Sigmoid colon (tissue), 7 donors: ENCODE measurements around the gene FUBP3. TPM values are rescaled to one million over a fixed set of nuclear protein-coding genes. Genes with fewer than 3 reads are reported as not detected.

Experiments
- DNase-seq: peaks from one replicate; pipeline ENCODE4 v3.0.0-alpha.2; 2019
- H3K27ac ChIP-seq, 4 donors: fragments of 200-600 bp; sonication (generic); one replicate each; pipeline ENCODE4 v1.5.1; 2016 to 2019; ENCODE audit warnings: mild to moderate bottlenecking in 1 of 4
- H3K27me3 ChIP-seq, 3 donors: fragments of 200-600 bp; sonication (generic); one replicate each; pipeline ENCODE4 v1.5.1; 2019; ENCODE audit warnings: mild to moderate bottlenecking in 1 of 3
- H3K36me3 ChIP-seq, 4 donors: fragments of 200-600 bp; sonication (generic); one replicate each; pipeline ENCODE4 v1.5.1; 2016 to 2019
- H3K4me1 ChIP-seq, 4 donors: fragments of 200-600 bp; sonication (generic); one replicate each; pipeline ENCODE4 v1.5.1; 2017 to 2019
- H3K4me3 ChIP-seq, 4 donors: fragments of 200-600 bp; sonication (generic); one replicate each; pipeline ENCODE4 v1.5.1; 2017 to 2019; ENCODE audit warnings: mild to moderate bottlenecking in 2 of 4, moderate library complexity in 1 of 4
- H3K9me3 ChIP-seq, 4 donors: fragments of 200-600 bp in 3 of 4; sonication (generic) in 3 of 4; one replicate each; pipeline versions ENCODE4 v1.5.1 to v1.6.1; 2013 to 2019
- EP300 ChIP-seq, 4 donors: sonication (generic); formaldehyde crosslinking; IDR thresholded peaks; one replicate each; pipeline ENCODE4 v1.6.1; 2017; ENCODE audit warnings: antibody characterized with exemption in 4 of 4
- POLR2A ChIP-seq, 2 donors: fragments of 450-650 bp; IDR thresholded peaks; one replicate each; pipeline ENCODE4 v1.6.1; 2016; ENCODE audit warnings: antibody characterized with exemption in 2 of 2, mild to moderate bottlenecking in 2 of 2, moderate library complexity in 2 of 2
- POLR2AphosphoS5 ChIP-seq, 4 donors: sonication (generic); formaldehyde crosslinking; IDR thresholded peaks; one replicate each; pipeline ENCODE4 v1.6.1; 2017; ENCODE audit warnings: antibody characterized with exemption in 4 of 4
- WGBS, 2 donors: extraction: QIAGEN DNeasy Blood & Tissue Kit; methylation state at CpG; one replicate each; pipeline ENCODE4 v1.1.7; 2013; 5-methylcytosine and 5-hydroxymethylcytosine counted together
- intact Hi-C: fragments of 100-400 bp; cut with DNase I; formaldehyde crosslinking; loops from one replicate; pipeline ENCODE4 v1.15.1; 2023
- polyA plus RNA-seq, 3 donors: library from polyadenylated mRNA; stranded (reverse); fragments of 200-250 nt; gene quantifications; one replicate each; pipeline ENCODE4 v1.2.3, GENCODE V29; 2013
- total RNA-seq, 4 donors: library from RNA; depleted of rRNA; stranded (reverse); fragments of >200 nt; gene quantifications; one replicate each; pipeline ENCODE4 v1.1.0, GENCODE V29; 2016
- TF ChIP-seq, protein P1 (sequence below), 4 experiments: fragments of 450-650 bp in 3 of 4; fragments of 200-600 bp in 1 of 4; IDR thresholded peaks; one replicate each; pipeline ENCODE4 v1.5.1; 2016 to 2019; ENCODE audit warnings: antibody characterized with exemption in 4 of 4, mild to moderate bottlenecking in 3 of 4, moderate library complexity in 2 of 4
- donor health status: healthy with polysubstance abuse.
- donor health status: Bipolar disorder and iron deficiency.
- donor health status: healthy.

Gene FUBP3
- total and polyA plus RNA-seq, 7 donors, result 19.4 to 44.4 (median 41.3) TPM

DNA sequence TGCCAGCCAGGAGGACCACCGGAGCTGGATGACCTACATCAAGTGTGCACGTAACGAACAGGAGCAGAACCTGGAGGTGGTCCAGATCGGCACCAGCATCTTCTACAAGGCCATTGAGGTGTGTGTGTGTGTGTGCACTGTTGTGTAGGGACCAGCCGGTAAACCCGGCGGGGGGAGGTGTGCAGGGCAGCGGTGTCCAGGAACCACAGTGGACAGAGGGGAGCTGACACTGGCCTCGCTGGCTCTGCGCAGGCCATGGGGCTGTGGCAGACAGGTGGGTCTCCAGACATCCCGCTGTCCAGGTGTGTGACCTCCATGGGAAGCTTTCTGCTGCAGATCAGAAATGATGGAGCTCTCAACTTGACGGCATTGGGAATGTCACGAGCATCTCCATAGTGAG, 88.8 kb downstream of the FUBP3 start:
- Histone ChIP-seq H3K27ac (no peak overlapping the region), H3K4me3 (no peak overlapping the region), H3K27me3 (peaks cover 37 to 55% (median 47%) of the 10 kb centered on the region in 3 donors), H3K9me3 (no peaks in the 10 kb centered on the region), H3K36me3 (no peaks in the 10 kb centered on the region), H3K4me1 (peaks cover 0 to 36% (median 36%) of the 10 kb centered on the region in 4 donors)
- no peak for DNase-seq
- intact Hi-C loops, result no loop called here
- 89 to 91% methylated on average over 13 of the region's 13 CpGs for WGBS, 2 donors
- TF ChIP-seq POLR2AphosphoS5 (IDR thresholded peaks at IDR 0.05) (no peak), EP300 (IDR thresholded peaks at IDR 0.05) (no peak), POLR2A (IDR thresholded peaks at IDR 0.05) (no peak)
- TF ChIP-seq, protein P1, sequence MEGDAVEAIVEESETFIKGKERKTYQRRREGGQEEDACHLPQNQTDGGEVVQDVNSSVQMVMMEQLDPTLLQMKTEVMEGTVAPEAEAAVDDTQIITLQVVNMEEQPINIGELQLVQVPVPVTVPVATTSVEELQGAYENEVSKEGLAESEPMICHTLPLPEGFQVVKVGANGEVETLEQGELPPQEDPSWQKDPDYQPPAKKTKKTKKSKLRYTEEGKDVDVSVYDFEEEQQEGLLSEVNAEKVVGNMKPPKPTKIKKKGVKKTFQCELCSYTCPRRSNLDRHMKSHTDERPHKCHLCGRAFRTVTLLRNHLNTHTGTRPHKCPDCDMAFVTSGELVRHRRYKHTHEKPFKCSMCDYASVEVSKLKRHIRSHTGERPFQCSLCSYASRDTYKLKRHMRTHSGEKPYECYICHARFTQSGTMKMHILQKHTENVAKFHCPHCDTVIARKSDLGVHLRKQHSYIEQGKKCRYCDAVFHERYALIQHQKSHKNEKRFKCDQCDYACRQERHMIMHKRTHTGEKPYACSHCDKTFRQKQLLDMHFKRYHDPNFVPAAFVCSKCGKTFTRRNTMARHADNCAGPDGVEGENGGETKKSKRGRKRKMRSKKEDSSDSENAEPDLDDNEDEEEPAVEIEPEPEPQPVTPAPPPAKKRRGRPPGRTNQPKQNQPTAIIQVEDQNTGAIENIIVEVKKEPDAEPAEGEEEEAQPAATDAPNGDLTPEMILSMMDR (IDR thresholded peaks at IDR 0.05), result no peak

DNA sequence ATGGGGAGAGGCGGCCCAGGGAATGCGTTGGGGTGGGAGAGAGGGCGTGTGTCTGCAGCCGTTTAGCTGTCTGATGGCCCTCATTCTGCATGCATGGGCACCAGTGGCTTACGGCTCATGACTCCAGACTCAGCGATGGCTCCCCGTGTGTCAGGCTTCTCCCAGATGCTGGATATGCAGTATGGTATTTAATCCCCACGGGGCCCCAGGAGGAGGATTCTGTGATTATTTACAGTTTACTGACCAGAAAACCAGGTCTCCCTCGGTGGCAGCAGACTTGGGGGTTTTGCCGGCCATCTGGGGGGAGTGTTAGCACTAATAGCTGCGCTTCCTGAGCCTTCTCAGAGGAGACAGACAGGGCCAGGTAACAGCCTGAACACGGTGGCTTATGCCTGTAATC, 89.3 kb downstream of the FUBP3 start:
- Histone ChIP-seq H3K27ac (no peak overlapping the region), H3K9me3 (no peaks in the 10 kb centered on the region), H3K4me1 (peaks cover 0 to 32% (median 31%) of the 10 kb centered on the region in 4 donors), H3K4me3 (no peak overlapping the region), H3K36me3 (no peaks in the 10 kb centered on the region), H3K27me3 (peaks cover 32 to 50% (median 42%) of the 10 kb centered on the region in 3 donors)
- no peak for DNase-seq
- TF ChIP-seq POLR2A (IDR thresholded peaks at IDR 0.05), result no peak
- TF ChIP-seq, protein P1 (IDR thresholded peaks at IDR 0.05), result no peak
- no peak for TF ChIP-seq EP300 (IDR thresholded peaks at IDR 0.05)
- TF ChIP-seq POLR2AphosphoS5 (IDR thresholded peaks at IDR 0.05), result no peak
- intact Hi-C loops, result no loop called here
- 55 to 62% methylated on average over 12 of the region's 12 CpGs for WGBS, 2 donors

DNA sequence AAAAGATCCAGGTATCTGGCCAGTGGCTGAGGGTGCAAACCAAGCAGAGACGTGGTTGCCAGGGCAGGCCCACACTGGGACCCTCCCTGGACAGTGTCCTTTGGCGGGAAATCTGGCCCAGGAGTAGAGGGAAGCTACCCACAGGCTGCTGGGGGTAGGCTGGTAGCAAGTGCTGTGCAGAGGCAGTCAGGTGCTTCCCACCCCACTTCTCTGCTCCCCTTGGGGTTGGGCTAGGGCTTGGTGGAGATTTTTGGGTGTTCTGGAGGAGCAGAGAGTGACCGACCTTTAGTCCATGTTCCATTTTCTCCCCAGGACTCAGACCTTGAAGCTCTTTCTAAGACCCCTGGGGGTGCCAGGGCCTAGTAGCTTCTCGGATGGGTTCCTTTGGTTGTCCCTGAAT, 90.6 kb downstream of the FUBP3 start:
- intact Hi-C loops, result no loop called here
- WGBS, 2 donors, result 75 to 83% methylated on average over 4 of the region's 4 CpGs
- DNase-seq, result no peak
- H3K4me3 ChIP-seq, result no peak overlapping the region
- no peak overlapping the region for H3K27ac ChIP-seq
- no peaks in the 10 kb centered on the region for H3K9me3 ChIP-seq
- H3K36me3 ChIP-seq, result no peaks in the 10 kb centered on the region
- no peak for TF ChIP-seq POLR2AphosphoS5 (IDR thresholded peaks at IDR 0.05)
- TF ChIP-seq, protein P1 (IDR thresholded peaks at IDR 0.05), result no peak
- TF ChIP-seq EP300 (IDR thresholded peaks at IDR 0.05), result no peak
- no peak for TF ChIP-seq POLR2A (IDR thresholded peaks at IDR 0.05)
- H3K27me3 ChIP-seq, result peaks cover 19 to 37% (median 29%) of the 10 kb centered on the region in 3 donors
- peaks cover 0 to 19% (median 18%) of the 10 kb centered on the region in 4 donors for H3K4me1 ChIP-seq

DNA sequence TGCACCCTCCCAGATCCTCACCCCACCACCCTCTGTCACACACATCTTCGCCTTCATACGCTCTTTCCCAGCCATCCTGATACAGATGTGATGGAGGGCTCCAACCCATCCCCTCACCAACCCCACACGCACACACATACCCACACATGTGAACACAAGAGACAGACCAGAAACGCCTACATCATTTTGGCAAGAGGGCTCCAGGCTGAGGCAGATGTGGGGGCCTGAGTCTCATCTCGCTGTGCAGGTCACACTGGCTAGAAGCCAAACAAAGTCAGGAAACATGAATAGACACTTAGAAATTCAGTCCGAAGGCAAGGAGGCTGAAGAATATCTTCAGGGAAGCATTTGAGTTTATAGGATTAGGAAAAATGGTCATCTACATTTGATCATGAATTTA, 91.3 kb downstream of the FUBP3 start:
- H3K36me3 ChIP-seq, result no peaks in the 10 kb centered on the region
- peaks cover 12 to 30% (median 22%) of the 10 kb centered on the region in 3 donors for H3K27me3 ChIP-seq
- no peaks in the 10 kb centered on the region for H3K9me3 ChIP-seq
- no peak overlapping the region for H3K4me3 ChIP-seq
- H3K4me1 ChIP-seq, result peaks cover 0 to 12% (median 12%) of the 10 kb centered on the region in 4 donors
- intact Hi-C loops, result no loop called here
- 81 to 83% methylated on average over 6 of the region's 6 CpGs for WGBS, 2 donors
- TF ChIP-seq, protein P1 (IDR thresholded peaks at IDR 0.05), result no peak
- TF ChIP-seq POLR2A (IDR thresholded peaks at IDR 0.05) (no peak), POLR2AphosphoS5 (IDR thresholded peaks at IDR 0.05) (no peak), EP300 (IDR thresholded peaks at IDR 0.05) (no peak)
- no peak overlapping the region for H3K27ac ChIP-seq
- no peak for DNase-seq

DNA sequence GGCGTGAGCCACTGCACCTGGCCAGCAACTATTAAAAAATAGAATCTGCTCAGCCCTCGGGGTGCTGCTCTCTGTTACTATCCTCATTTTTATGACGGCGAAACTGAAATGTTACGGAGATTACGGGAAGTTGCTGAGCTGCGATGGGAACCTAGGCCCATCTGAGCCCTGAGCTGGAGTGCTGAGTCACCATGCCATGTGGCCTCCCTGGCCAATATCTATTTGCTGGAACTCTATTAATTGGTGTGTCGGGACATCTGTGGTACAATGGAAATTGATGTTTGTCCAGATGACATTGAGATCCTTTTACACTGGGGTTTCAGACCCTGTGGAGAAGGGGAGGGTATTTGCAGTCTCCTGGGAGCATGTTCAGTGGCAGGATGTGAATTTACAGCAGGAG, 93.1 kb downstream of the FUBP3 start:
- 85 to 91% methylated on average over 8 of the region's 8 CpGs for WGBS, 2 donors
- no peak for TF ChIP-seq POLR2AphosphoS5 (IDR thresholded peaks at IDR 0.05)
- TF ChIP-seq POLR2A (IDR thresholded peaks at IDR 0.05), result no peak
- TF ChIP-seq, protein P1 (IDR thresholded peaks at IDR 0.05), result no peak
- no peak for TF ChIP-seq EP300 (IDR thresholded peaks at IDR 0.05)
- no peak overlapping the region for H3K27ac ChIP-seq
- H3K4me3 ChIP-seq, result no peak overlapping the region
- no peak for DNase-seq
- intact Hi-C loops, result no loop called here
- H3K9me3 ChIP-seq, result no peaks in the 10 kb centered on the region
- H3K27me3 ChIP-seq, result peaks cover 0 to 12% (median 4%) of the 10 kb centered on the region in 3 donors
- no peaks in the 10 kb centered on the region for H3K36me3 ChIP-seq
- no peaks in the 10 kb centered on the region for H3K4me1 ChIP-seq
